Measurements from ENCODE around the gene RNF157.
A peak's percentile ranks its signal among the peaks of the same experiment; 100 is the strongest.

The RNF157 gene

GRCh38 chr17:76240461-76241203, at the start of gene RNF157:
Gene RNF157 (minus strand): TSS chr17:76240493. CDS start chr17:76240240, 253 bp downstream.
- peak; percentile 56 for DNase-seq (ENCODE audit: low read depth)

- no peak for DNase-seq (ENCODE audit: low read depth)
These were observed 41.5 kb upstream of the RNF157 start for GRCh38 chr17:76281573-76282371.

- no peak for DNase-seq (ENCODE audit: low read depth)
These were observed 40.4 kb upstream of the RNF157 start for GRCh38 chr17:76280650-76281049.

- no peak for DNase-seq (ENCODE audit: low read depth)
These were observed 39.5 kb upstream of the RNF157 start for GRCh38 chr17:76279742-76280287.

GRCh38 chr17:76278952-76279741, 38.9 kb upstream of the RNF157 start:
- peak; percentile 85 for DNase-seq (ENCODE audit: low read depth)

GRCh38 chr17:76278268-76278908, 38.1 kb upstream of the RNF157 start:
- DNase-seq (ENCODE audit: low read depth), result no peak

GRCh38 chr17:76277300-76278267, 37.3 kb upstream of the RNF157 start:
- DNase-seq (ENCODE audit: low read depth), result no peak

GRCh38 chr17:76276461-76277299, 36.4 kb upstream of the RNF157 start:
- peak; percentile 72 for DNase-seq (ENCODE audit: low read depth)

- DNase-seq (ENCODE audit: low read depth), result no peak
These were observed 35.8 kb upstream of the RNF157 start for GRCh38 chr17:76276069-76276431.

- no peak for DNase-seq (ENCODE audit: low read depth)
These were observed 35.2 kb upstream of the RNF157 start for GRCh38 chr17:76275382-76276068.

GRCh38 chr17:76274112-76274956, 34.0 kb upstream of the RNF157 start:
- DNase-seq (ENCODE audit: low read depth), result no peak

GRCh38 chr17:76273445-76274111, 33.3 kb upstream of the RNF157 start:
- no peak for DNase-seq (ENCODE audit: low read depth)

GRCh38 chr17:76272541-76273444, 32.5 kb upstream of the RNF157 start:
- DNase-seq (ENCODE audit: low read depth), result no peak

- DNase-seq (ENCODE audit: low read depth), result no peak
These were observed 31.6 kb upstream of the RNF157 start for GRCh38 chr17:76271669-76272540.

Measured in ELR (cell line).